ENCODE measurements around the gene CATSPERD. TPM values are rescaled to one million over a fixed set of nuclear protein-coding genes. Genes with fewer than 3 reads are reported as not detected.

CATSPERD gene
- total and polyA plus RNA-seq, 12 donors, result not detected

DNA sequence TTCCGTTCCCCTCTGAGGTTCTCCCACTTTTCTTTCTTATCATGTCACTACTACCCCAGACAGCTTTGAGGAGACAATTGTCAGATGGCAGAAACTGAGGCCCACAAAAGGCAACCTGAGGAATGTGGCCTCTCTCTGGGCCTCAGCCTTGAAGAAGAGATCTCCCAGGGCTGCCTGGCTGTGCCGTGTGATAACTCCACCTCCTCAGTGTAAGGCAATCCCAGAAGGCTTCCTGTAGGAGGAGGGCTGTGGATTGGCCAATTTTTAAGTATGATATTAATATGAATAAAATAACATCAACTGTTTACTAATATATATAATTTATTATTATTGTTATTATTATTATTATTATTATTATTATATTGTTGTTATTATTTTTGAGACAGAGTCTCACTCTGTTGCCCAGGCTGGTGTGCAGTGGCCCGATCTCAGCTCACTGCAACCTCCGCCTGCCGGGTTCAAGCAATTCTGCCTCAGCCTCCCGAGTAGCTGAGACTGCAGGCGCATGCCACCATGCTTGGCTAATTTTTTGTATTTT, 75.0 kb downstream of the CATSPERD start:
- Histone ChIP-seq H3K27ac (no peak overlapping the region), H3K4me3 (no peak overlapping the region), H3K4me1 (replicated peaks in 1 of 2) (peaks cover 15 to 17% of the 10 kb centered on the region in 2 donors), H3K36me3 (replicated peaks in 1 of 2) (no peaks in the 10 kb centered on the region), H3K9me3 (replicated peaks in 1 of 3) (no peaks in the 10 kb centered on the region), H3K27me3 (no peaks in the 10 kb centered on the region)
- 83 to 88% (median 88%) methylated on average over 7 of the region's 7 CpGs for WGBS, 4 donors
- no peak for DNase-seq
- intact Hi-C loops (cut with DNase I), result no loop called here
- TF ChIP-seq POLR2A (IDR thresholded peaks at IDR 0.05), result no peak
- TF ChIP-seq, protein P1, sequence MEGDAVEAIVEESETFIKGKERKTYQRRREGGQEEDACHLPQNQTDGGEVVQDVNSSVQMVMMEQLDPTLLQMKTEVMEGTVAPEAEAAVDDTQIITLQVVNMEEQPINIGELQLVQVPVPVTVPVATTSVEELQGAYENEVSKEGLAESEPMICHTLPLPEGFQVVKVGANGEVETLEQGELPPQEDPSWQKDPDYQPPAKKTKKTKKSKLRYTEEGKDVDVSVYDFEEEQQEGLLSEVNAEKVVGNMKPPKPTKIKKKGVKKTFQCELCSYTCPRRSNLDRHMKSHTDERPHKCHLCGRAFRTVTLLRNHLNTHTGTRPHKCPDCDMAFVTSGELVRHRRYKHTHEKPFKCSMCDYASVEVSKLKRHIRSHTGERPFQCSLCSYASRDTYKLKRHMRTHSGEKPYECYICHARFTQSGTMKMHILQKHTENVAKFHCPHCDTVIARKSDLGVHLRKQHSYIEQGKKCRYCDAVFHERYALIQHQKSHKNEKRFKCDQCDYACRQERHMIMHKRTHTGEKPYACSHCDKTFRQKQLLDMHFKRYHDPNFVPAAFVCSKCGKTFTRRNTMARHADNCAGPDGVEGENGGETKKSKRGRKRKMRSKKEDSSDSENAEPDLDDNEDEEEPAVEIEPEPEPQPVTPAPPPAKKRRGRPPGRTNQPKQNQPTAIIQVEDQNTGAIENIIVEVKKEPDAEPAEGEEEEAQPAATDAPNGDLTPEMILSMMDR (IDR thresholded peaks at IDR 0.05), result no peak

DNA sequence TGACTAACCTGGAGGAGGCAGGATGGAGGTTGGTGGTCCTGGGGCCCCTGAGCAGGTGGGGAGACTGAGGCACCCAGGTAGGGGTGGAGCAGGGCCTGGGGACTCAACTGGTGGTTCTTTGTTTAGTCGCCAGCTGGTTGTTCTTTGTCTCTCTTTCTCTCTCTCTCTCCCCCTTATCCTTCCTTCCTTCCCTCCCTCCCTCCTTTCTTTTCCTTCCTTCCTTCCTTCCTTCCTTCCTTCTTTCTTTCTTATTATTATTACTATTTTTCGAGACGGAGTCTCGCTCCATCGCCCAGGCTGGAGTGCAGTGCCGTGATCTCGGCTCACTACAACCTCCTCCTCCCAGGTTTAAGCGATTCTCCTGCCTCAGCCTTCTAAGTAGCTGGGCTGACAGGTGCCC, 77.8 kb downstream of the CATSPERD start:
- peaks cover 24% of the 10 kb centered on the region in 2 donors for H3K4me1 ChIP-seq (replicated peaks in 1 of 2)
- intact Hi-C loops (cut with DNase I), result no loop called here
- TF ChIP-seq, protein P1 (IDR thresholded peaks at IDR 0.05), result no peak
- TF ChIP-seq POLR2A (IDR thresholded peaks at IDR 0.05), result no peak
- H3K4me3 ChIP-seq, result no peak overlapping the region
- DNase-seq, result no peak
- 87 to 94% (median 92%) methylated on average over 8 of the region's 8 CpGs for WGBS, 4 donors
- no peaks in the 10 kb centered on the region for H3K36me3 ChIP-seq (replicated peaks in 1 of 2)
- H3K27me3 ChIP-seq, result no peaks in the 10 kb centered on the region
- no peaks in the 10 kb centered on the region for H3K9me3 ChIP-seq (replicated peaks in 1 of 3)
- no peak overlapping the region for H3K27ac ChIP-seq

DNA sequence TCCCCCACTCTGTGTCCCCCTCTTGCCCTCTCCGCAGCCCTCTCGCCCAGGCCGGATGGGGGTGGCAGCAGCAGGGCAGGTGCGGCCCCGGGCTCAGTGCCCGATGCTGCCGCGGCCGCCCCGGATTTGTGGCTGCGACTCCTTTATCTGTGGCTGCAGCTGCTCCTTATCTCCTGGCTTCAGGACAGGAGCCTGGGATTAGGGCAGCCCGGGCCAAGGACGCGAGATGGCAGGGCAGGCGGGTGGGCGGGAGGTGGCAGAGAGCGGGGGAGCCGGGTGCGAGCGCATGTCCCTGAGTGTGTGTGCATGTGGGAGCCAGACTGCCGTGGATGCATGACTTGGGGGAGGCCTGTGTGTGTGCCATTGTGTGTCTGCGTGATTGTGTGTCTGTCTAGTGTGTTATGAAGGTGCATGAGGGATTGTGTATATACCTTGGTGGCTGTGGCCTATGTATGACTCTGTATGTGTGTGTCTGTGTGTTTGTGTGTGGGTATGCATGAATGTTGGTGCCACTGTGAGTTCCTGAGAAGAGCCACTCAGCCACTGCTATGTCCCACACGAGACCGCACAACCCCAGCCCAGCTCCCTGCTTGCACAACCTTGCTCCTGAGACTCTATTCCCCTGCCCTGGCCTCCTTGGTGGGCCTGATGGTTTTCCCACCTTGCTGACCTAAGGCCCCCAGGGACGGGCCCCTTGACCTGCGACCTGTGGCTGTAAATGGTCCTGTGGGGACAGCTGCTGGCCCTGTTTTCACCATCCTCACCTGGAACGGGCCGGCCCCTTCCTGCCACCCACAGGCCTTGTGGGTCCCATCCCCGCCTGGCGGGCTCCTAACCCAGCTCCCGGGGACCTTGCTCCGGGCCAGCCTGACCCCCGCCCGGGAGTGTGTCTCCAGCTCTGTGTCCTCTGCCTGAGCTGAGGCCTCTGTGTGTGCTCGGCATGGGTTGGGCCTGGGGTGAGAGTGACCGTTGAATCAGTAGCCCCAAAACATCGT, 79.1 kb downstream of the CATSPERD start:
- H3K36me3 ChIP-seq (replicated peaks in 1 of 2), result no peaks in the 10 kb centered on the region
- peak in 1 of 2 donors; percentile 18 for TF ChIP-seq POLR2A (IDR thresholded peaks at IDR 0.05)
- TF ChIP-seq, protein P1 (IDR thresholded peaks at IDR 0.05), result no peak
- 47 to 61% (median 51%) methylated on average over 26 to 37 of the region's 37 CpGs for WGBS, 4 donors
- intact Hi-C loops (cut with DNase I), result loop anchor here in 1 of 2 donors (10.0 kb wide), 1 partner anchor 215 kb away; no protein-coding TSS in a partner anchor
- H3K27me3 ChIP-seq, result no peaks in the 10 kb centered on the region
- H3K4me3 ChIP-seq, result no peak overlapping the region
- H3K9me3 ChIP-seq (replicated peaks in 1 of 3), result no peaks in the 10 kb centered on the region
- H3K27ac ChIP-seq, result peak overlapping the region in 4 of 5 donors; percentile 48 to 80 (median 62)
- peak in 6 of 7 donors; percentile 77 to 89 (median 84) for DNase-seq
- peaks cover 33 to 36% of the 10 kb centered on the region in 2 donors for H3K4me1 ChIP-seq (replicated peaks in 1 of 2)
